ENCODE data around the gene PDE4B. TPM values are rescaled to one million over a fixed set of nuclear protein-coding genes. Genes with fewer than 3 reads are reported as not detected.
"Not testable (repeated sequence)": the region's sequence is repeated elsewhere in the genome, so short reads cannot be mapped to it uniquely, and the experiment has no call there.

The PDE4B gene
- total RNA-seq, 2 experiments from 2014 or later = 26.5 to 27.7 TPM

DNA sequence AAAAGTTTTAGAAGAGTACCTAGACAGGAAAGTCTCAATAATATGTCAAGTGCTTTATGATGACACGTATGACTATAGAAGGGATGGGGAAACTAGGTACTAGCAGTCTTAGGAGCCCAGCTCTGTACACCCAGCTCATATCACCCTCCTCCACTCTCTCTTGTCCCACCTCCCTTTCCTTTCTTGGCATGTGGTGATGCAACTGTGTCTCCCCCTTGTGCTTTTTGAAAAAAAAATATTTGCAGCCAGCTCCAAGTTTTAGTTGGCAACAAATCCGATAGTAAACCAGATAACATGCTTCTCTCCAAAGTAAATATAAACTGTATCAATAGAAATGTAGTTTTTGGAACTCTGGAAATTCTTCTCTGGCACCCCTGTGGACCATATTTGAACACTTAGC is 280.7 kb downstream of the PDE4B start:
- DNase-seq = no peak
- ChIA-PET CTCF (interaction anchor here (1.5 kb wide), 1 partner anchor 14 kb away, joined by 3 read pairs; no protein-coding TSS in a partner anchor), POLR2A (no interaction called here)
- Mint-ChIP-seq H3K27me3 (peaks cover 14% of the 10 kb centered on the region), H3K9me3 (no peaks in the 10 kb centered on the region), H3K4me1 (no peaks in the 10 kb centered on the region), H3K36me3 (ENCODE audit: low read depth) (no peaks in the 10 kb centered on the region), H3K4me3 (no peak overlapping the region), H3K27ac (no peak overlapping the region)

DNA sequence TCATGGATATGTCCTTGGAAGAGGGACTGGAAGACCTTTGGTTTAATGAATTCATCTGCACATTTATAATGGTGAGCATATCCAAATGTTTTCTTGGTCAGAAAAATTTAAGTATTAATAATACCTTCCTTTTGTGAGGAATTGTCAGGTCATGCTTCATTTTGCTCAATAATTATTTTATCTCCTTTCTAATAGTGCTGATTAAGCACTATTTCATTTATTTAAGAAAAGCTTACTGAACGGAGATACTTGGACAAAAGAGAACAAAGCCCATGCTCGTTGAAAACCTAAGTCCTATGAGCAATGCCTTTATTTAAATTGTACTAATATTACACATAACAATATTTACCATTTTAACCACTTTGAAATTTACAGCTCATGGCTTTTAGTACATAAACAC is 281.5 kb downstream of the PDE4B start:
- no peaks in the 10 kb centered on the region for H3K36me3 Mint-ChIP-seq (ENCODE audit: low read depth)
- no peaks in the 10 kb centered on the region for H3K4me1 Mint-ChIP-seq
- ChIA-PET CTCF (interaction anchor here (1.5 kb wide), 1 partner anchor 15 kb away, joined by 3 read pairs; no protein-coding TSS in a partner anchor), POLR2A (no interaction called here)
- no peaks in the 10 kb centered on the region for H3K9me3 Mint-ChIP-seq
- peaks cover 15% of the 10 kb centered on the region for H3K27me3 Mint-ChIP-seq
- no peak for DNase-seq
- no peak overlapping the region for H3K27ac Mint-ChIP-seq
- no peak overlapping the region for H3K4me3 Mint-ChIP-seq

DNA sequence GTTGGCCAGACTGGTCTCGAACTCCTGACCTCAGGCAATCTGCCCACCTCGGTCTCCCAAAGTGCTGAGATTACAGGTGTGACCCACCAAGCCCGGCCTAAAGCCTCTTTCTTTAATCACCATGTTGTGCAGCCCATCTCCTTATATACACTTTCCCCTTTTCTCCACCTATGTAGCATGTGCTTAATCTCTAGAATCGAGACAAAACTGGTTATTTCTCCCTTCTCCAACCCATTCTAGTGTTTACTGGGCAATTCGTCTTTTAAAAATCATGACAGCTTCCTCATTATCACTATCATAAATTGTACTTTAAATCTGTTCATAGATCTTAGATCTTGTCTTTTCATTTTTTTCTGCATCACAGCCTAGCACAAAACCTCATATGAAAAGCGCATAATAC is 285.7 kb downstream of the PDE4B start:
- no peaks in the 10 kb centered on the region for H3K36me3 Mint-ChIP-seq (ENCODE audit: low read depth)
- POLR2A ChIA-PET = no interaction called here
- DNase-seq = no peak
- H3K27ac Mint-ChIP-seq = no peak overlapping the region
- CTCF ChIA-PET = interaction anchor here (0.6 kb wide), 1 partner anchor 420 kb away, joined by 3 read pairs; no protein-coding TSS in a partner anchor
- no peaks in the 10 kb centered on the region for H3K4me1 Mint-ChIP-seq
- no peaks in the 10 kb centered on the region for H3K9me3 Mint-ChIP-seq
- no peak overlapping the region for H3K4me3 Mint-ChIP-seq
- H3K27me3 Mint-ChIP-seq = peaks cover 9% of the 10 kb centered on the region

DNA sequence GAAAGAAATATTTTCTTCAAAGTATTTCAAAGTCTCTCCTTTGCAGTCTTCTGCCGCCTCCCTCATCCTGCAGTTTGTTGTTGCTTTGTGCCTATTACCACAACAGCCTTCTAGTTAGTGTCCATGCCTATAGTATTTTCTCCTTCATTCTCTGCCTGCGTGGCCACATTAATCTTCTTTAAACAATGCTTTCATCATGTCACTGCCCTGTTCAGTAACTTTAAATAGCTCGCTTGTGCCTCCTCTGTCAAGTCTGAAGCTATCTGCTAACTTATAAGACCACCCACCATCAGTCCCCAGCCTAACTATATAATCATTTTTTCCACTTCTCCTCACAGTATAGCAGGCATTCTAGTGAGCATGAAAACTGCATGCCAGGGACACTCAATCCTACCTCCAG is 290.3 kb downstream of the PDE4B start:
- no peak overlapping the region for H3K4me3 Mint-ChIP-seq
- no peaks in the 10 kb centered on the region for H3K9me3 Mint-ChIP-seq
- no peak for DNase-seq
- no peaks in the 10 kb centered on the region for H3K36me3 Mint-ChIP-seq (ENCODE audit: low read depth)
- no peaks in the 10 kb centered on the region for H3K4me1 Mint-ChIP-seq
- ChIA-PET POLR2A (no interaction called here), CTCF (no interaction called here)
- H3K27me3 Mint-ChIP-seq = peaks cover 9% of the 10 kb centered on the region
- H3K27ac Mint-ChIP-seq = no peak overlapping the region

DNA sequence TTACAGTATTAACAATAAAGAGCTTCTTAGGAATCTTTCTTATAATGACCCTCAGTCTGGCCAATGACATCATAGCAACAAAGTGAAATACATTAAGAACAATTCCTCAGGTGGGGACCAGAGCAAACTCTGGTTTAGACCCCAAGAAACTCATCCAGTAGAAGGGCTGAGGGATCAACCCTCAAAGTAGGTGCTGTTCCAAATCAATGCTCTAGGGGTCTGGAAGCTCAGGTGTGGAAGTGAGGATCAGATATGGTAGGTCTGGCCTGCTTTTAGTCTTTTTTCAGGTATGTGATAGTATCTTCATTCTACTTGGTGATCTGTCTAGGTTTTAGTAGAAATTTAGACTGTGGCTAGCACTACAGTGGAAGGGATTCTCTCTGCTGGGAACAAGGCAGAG is 291.7 kb downstream of the PDE4B start:
- Mint-ChIP-seq H3K9me3 (no peaks in the 10 kb centered on the region), H3K4me3 (no peak overlapping the region), H3K4me1 (no peaks in the 10 kb centered on the region), H3K27ac (no peak overlapping the region), H3K27me3 (peaks cover 7% of the 10 kb centered on the region), H3K36me3 (ENCODE audit: low read depth) (no peaks in the 10 kb centered on the region)
- CTCF ChIA-PET = no interaction called here
- POLR2A ChIA-PET = no interaction called here
- no peak for DNase-seq

DNA sequence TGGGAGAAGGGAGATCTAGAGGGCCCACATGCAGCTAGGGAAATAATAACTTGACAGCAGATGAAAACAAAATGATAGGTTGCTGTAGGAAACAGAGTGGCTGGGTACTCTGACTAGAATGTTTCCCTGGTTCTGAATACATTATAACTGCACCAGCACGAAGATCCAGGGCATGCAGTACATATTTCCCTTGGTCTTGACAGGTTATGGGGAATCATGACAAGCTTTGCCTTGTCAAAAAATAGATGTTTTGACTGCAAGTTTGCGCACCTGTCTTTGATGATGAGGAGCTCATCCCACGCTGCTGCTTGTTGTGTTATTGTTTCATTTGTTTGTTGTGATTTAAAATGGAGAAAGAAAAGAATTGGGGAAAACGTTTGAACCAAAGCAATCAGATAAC is 292.9 kb downstream of the PDE4B start:
- H3K9me3 Mint-ChIP-seq = no peaks in the 10 kb centered on the region
- CTCF ChIA-PET = interaction anchor here (0.6 to 0.7 kb wide), 2 partner anchors 23 to 915 kb away, joined by 3 read pairs; no protein-coding TSS in a partner anchor

DNA sequence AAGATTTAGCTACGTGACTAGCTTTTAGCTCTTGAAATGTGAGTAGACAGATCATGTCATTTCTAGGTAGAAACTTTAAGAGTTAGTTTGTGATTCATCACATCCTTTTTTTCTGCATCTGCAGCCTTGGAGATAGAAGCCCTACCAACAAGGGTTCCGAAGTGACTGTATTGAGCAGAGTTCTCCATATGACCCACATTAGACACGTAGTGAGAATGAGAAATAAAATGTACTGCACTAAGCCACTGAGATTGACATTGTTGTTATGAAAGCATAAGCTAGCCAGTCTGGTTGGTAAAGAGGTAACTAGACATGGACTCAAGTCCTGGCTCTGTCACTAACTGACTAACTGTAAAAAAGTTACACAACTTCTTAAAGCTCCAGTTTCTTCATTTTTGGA is 296.1 kb downstream of the PDE4B start:
- peaks cover 8% of the 10 kb centered on the region for H3K4me1 Mint-ChIP-seq
- no peaks in the 10 kb centered on the region for H3K36me3 Mint-ChIP-seq (ENCODE audit: low read depth)
- DNase-seq = no peak
- no peak overlapping the region for H3K27ac Mint-ChIP-seq
- no peaks in the 10 kb centered on the region for H3K9me3 Mint-ChIP-seq
- ChIA-PET CTCF (interaction anchor here (0.7 kb wide), 1 partner anchor 8 kb away, joined by 5 read pairs; no protein-coding TSS in a partner anchor), POLR2A (no interaction called here)
- H3K27me3 Mint-ChIP-seq = peaks cover under 1% of the 10 kb centered on the region
- no peak overlapping the region for H3K4me3 Mint-ChIP-seq

More for the DNA sequence above, 292.9 kb downstream of the PDE4B start:
- Mint-ChIP-seq H3K27ac (no peak overlapping the region), H3K4me3 (no peak overlapping the region), H3K27me3 (peaks cover 4% of the 10 kb centered on the region), H3K4me1 (no peaks in the 10 kb centered on the region), H3K36me3 (ENCODE audit: low read depth) (no peaks in the 10 kb centered on the region)
- no peak for DNase-seq
- POLR2A ChIA-PET = no interaction called here

DNA sequence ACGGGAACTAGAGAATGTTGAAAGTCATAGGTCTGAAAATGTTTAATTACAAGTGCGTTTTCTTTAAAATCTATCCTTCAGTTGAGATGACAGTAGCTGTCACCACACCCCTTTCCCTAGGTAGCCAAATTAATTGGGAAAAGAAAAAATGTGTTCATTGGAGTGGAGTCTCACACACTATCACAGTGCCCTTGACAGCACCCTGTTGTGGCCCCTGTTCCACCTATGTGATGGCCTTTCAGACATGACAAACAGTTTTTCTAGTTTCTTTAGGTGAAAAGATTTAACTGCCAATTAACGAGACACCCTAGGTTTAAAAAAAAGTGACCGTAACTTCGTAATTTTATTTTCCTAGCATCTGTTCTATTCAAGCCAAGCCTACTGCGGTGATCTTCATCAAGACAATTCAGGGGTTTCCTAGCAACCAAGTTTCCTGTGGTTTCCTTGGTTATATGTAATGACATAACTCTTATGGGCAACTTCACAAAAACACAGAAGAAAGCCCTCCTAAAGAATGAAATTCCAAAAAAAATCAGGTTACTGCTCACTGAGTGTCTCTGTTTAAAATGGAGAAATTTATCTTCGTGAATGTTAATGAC is 298.3 kb downstream of the PDE4B start:
- Mint-ChIP-seq H3K27me3 (no peaks in the 10 kb centered on the region), H3K4me1 (peaks cover 8% of the 10 kb centered on the region), H3K36me3 (ENCODE audit: low read depth) (no peaks in the 10 kb centered on the region), H3K4me3 (no peak overlapping the region), H3K27ac (no peak overlapping the region), H3K9me3 (no peaks in the 10 kb centered on the region)
- ChIA-PET POLR2A (no interaction called here), CTCF (no interaction called here)
- peak; percentile 25 for DNase-seq

DNA sequence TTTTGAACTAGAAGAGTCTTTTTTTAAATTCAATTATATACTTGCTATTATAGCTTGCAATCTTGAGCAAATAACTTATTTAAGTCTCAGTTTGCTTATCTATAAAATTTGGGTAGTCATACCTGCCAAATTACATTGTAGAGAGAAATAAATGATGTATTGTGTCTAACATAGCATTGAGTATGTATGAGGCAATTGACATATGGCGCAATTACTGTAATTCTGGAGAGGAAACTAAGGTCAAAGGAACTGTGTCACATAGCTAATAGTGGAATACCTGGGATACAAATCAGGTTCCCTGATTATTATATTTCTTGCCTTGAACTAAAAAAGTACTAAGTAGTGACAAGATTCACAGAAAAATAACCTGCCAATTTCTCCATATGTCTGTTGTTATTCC is 302.5 kb downstream of the PDE4B start:
- POLR2A ChIA-PET = no interaction called here
- peaks cover 4% of the 10 kb centered on the region for H3K27me3 Mint-ChIP-seq
- DNase-seq = no peak
- no peak overlapping the region for H3K27ac Mint-ChIP-seq
- no peaks in the 10 kb centered on the region for H3K36me3 Mint-ChIP-seq (ENCODE audit: low read depth)
- peaks cover 8% of the 10 kb centered on the region for H3K4me1 Mint-ChIP-seq
- H3K9me3 Mint-ChIP-seq = peaks cover 3% of the 10 kb centered on the region
- H3K4me3 Mint-ChIP-seq = no peak overlapping the region
- CTCF ChIA-PET = no interaction called here

DNA sequence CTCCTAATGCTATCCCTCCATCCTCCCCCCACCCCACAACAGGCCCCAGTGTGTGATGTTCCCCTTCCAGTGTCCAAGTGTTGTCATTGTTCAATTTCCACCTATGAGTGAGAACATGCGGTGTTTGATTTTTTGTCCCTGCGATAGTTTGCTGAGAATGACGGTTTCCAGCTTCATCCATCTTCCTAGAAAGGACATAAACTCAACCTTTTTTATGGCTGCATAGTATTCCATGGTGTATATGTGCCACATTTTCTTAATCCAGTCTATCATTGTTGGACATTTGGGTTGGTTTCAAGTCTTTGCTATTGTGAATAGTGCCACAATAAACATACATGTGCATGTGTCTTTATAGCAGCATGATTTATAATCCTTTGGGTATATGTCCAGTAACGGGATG is 308.3 kb downstream of the PDE4B start:
- H3K27me3 Mint-ChIP-seq; DNase-seq; H3K4me3 Mint-ChIP-seq; H3K36me3 Mint-ChIP-seq (ENCODE audit: low read depth); CTCF ChIA-PET; POLR2A ChIA-PET; H3K4me1 Mint-ChIP-seq; H3K27ac Mint-ChIP-seq; H3K9me3 Mint-ChIP-seq: not testable (repeated sequence)

DNA sequence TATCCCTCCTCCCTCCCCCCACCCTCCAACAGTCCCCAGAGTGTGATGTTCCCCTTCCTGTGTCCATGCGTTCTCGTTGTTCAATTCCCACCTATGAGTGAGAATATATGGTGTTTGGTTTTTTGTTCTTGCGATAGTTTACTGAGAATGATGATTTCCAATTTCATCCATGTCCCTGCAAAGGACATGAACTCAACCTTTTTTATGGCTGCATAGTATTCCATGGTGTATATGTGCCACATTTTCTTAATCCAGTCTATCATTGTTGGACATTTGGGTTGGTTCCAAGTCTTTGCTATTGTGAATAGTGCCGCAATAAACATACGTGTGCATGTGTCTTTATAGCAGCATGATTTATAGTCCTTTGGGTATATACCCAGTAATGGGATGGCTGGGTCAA is 311.4 kb downstream of the PDE4B start:
- H3K4me1 Mint-ChIP-seq; H3K9me3 Mint-ChIP-seq; POLR2A ChIA-PET; H3K36me3 Mint-ChIP-seq (ENCODE audit: low read depth); H3K27ac Mint-ChIP-seq; CTCF ChIA-PET; H3K4me3 Mint-ChIP-seq; DNase-seq: not testable (repeated sequence)
- H3K27me3 Mint-ChIP-seq = peaks cover 12% of the 10 kb centered on the region

DNA sequence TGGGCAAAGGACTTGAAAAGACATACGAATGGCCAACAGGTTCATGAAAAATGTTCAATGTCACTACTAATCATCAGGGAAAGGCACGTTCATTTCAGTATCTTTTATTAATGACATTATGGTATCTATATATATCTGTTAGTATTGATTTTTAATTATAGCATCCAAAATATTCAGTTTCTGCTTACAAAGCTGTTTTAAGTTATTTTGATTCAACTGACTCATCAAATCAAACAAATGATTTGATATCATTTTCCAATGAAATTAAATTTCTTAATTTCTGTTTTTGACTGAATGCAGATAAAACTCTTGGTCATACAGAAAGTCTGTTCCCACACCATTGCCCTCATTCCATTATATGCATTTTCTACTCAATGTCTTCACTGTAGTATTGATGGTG is 315.9 kb downstream of the PDE4B start:
- no peaks in the 10 kb centered on the region for H3K4me1 Mint-ChIP-seq
- H3K4me3 Mint-ChIP-seq = no peak overlapping the region
- peaks cover 23% of the 10 kb centered on the region for H3K27me3 Mint-ChIP-seq
- ChIA-PET POLR2A (no interaction called here), CTCF (no interaction called here)
- H3K27ac Mint-ChIP-seq = no peak overlapping the region
- H3K36me3 Mint-ChIP-seq (ENCODE audit: low read depth) = no peaks in the 10 kb centered on the region
- peaks cover 3% of the 10 kb centered on the region for H3K9me3 Mint-ChIP-seq
- no peak for DNase-seq

DNA sequence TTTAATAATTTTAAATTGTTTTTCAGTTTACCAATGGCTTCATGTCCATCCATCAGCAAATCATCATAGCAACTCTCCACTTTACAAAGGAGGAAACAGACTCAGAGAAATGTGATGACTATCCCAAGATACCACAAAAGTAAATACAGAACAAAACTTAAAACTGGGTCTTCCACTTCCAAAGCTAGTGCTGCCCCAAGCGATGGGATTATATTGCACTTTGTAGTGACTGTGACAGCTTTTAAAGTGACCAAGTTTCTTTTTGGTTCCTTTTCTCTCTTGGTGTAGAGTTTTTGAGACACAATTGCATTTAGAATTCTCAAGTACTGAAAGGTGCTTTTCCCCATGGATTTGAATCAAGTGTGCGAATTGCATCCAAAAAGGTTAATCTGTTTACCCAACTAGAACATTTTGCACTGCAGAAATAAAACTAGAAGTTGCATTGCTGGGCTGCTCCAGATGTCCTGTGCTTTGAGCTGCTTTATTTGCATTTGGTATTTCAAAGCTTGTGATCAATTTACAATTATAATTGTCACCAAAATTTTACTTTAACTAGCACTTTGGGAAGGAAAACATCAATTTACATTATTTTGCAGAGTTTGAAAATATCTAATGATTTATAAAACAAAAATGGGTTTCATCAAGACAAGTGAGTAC is 320.2 kb downstream of the PDE4B start:
- Mint-ChIP-seq H3K4me3 (no peak overlapping the region), H3K27ac (no peak overlapping the region), H3K36me3 (ENCODE audit: low read depth) (no peaks in the 10 kb centered on the region), H3K4me1 (no peaks in the 10 kb centered on the region), H3K9me3 (no peaks in the 10 kb centered on the region), H3K27me3 (peaks cover 18% of the 10 kb centered on the region)
- CTCF ChIA-PET = no interaction called here
- no peak for DNase-seq
- POLR2A ChIA-PET = no interaction called here

DNA sequence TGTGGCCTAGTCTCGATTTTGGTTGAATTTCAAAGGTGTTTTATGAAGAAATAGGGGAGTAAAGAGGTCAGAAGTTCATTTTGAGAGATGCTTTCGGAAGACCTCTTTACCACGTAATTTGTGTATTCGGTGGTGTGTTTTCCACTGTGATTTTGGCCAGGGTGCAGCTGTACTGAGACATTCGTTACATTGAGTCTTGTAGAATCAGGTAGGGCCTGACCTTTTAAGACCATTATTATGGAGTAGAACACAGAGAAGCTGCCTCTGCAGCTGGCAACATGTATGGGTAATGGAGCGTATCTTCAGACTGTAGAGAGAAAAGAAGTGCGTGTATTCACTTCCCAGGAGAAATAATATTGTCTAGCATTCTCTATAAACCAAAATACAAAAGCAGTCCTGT is 326.5 kb downstream of the PDE4B start:
- Mint-ChIP-seq H3K27me3 (peaks cover 8% of the 10 kb centered on the region), H3K9me3 (no peaks in the 10 kb centered on the region), H3K36me3 (ENCODE audit: low read depth) (no peaks in the 10 kb centered on the region), H3K4me3 (no peak overlapping the region), H3K4me1 (no peaks in the 10 kb centered on the region), H3K27ac (no peak overlapping the region)
- DNase-seq = no peak
- ChIA-PET POLR2A (no interaction called here), CTCF (no interaction called here)
